ENCODE measurements around the gene WNK1. TPM values are rescaled to one million over a fixed set of nuclear protein-coding genes. Genes with fewer than 3 reads are reported as not detected.

The WNK1 gene
- total RNA-seq, 2 experiments from 2014 or later = 84.1 to 131 TPM

- Histone ChIP-seq H4K20me1 (ENCODE audit: insufficient read depth, low read length) (no peaks in the 10 kb centered on the region), H3K36me3 (ENCODE audit: insufficient read depth, low read length) (no peaks in the 10 kb centered on the region), H3K4me2 (ENCODE audit: low read length) (no peak overlapping the region), H3K9me3 (ENCODE audit: low read length) (no peaks in the 10 kb centered on the region), H3K9me2 (ENCODE audit: insufficient read depth, low read length) (no peaks in the 10 kb centered on the region), H2AFZ (ENCODE audit: low read length) (no peak overlapping the region), H3K4me1 (ENCODE audit: insufficient read depth, low read length, poor library complexity, severe bottlenecking) (peaks cover 15% of the 10 kb centered on the region), H3K27ac (ENCODE audit: low read depth, low read length, poor library complexity, severe bottlenecking) (no peak overlapping the region), H3K4me3 (ENCODE audit: low read depth, low read length, poor library complexity, severe bottlenecking) (no peak overlapping the region), H3K79me2 (ENCODE audit: insufficient read depth, low read depth, low read length) (no peaks in the 10 kb centered on the region)
- no TSS peak for BruUV-seq (replicated peaks)
- intact Hi-C loops (cut with micrococcal nuclease; ENCODE audit: unreplicated experiment) = no loop called here
- TF ChIP-seq EZH2phosphoT487 (IDR thresholded peaks at IDR 0.05; ENCODE audit: borderline replicate concordance, low read depth, low read length) (no peak), CTCF (conservative IDR thresholded peaks at IDR 0.05; ENCODE audit: low read length) (no peak)
- no peak for DNase-seq (ENCODE audit: low spot score)
- ChIA-PET POLR2A (interaction anchor here (0.5 to 3.0 kb wide), 2 partner anchors 24 to 26 kb away, joined by 5 to 17 read pairs; partner anchors contain the start of gene WNK1), CTCF (ENCODE audit: unreplicated experiment) (no interaction called here)
Measured at GRCh38 chr12:726281-727140, 25.9 kb upstream of the WNK1 start.

DNA sequence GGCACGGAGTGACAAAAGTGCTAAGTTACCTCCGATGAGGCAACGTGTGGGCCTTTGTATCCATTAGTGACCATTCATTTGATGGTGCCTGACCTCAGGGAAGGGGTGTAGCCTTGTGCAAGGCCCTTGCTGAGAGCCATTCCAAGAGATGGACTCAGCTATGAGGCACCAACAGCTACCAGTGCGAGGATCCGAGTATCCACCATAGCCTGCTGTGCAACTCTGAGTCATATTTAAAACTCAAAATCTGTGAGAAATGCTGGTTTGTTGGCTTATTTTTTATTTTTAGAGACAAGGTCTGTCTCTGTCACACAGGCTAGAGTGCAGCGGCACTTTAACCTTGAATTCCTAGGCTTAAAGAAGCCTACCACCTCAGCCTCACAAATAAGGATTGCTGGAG, 25.1 kb upstream of the WNK1 start:
- TF ChIP-seq EZH2phosphoT487 (IDR thresholded peaks at IDR 0.05; ENCODE audit: borderline replicate concordance, low read depth, low read length) (no peak), CTCF (conservative IDR thresholded peaks at IDR 0.05; ENCODE audit: low read length) (no peak)
- H3K27ac ChIP-seq (ENCODE audit: low read depth, low read length, poor library complexity, severe bottlenecking) = no peak overlapping the region
- intact Hi-C loops (cut with micrococcal nuclease; ENCODE audit: unreplicated experiment) = no loop called here
- no TSS peak for BruUV-seq (replicated peaks)
- no peaks in the 10 kb centered on the region for H4K20me1 ChIP-seq (ENCODE audit: insufficient read depth, low read length)
- no peak overlapping the region for H2AFZ ChIP-seq (ENCODE audit: low read length)
- peaks cover 15% of the 10 kb centered on the region for H3K4me1 ChIP-seq (ENCODE audit: insufficient read depth, low read length, poor library complexity, severe bottlenecking)
- no peaks in the 10 kb centered on the region for H3K9me2 ChIP-seq (ENCODE audit: insufficient read depth, low read length)
- ChIA-PET CTCF (ENCODE audit: unreplicated experiment) (no interaction called here), POLR2A (interaction anchor here (3.0 kb wide), 1 partner anchor 23 kb away, joined by 17 read pairs; no protein-coding TSS in a partner anchor)
- DNase-seq (ENCODE audit: low spot score) = no peak
- H3K36me3 ChIP-seq (ENCODE audit: insufficient read depth, low read length) = no peaks in the 10 kb centered on the region
- no peak overlapping the region for H3K4me3 ChIP-seq (ENCODE audit: low read depth, low read length, poor library complexity, severe bottlenecking)
- H3K4me2 ChIP-seq (ENCODE audit: low read length) = no peak overlapping the region
- no peaks in the 10 kb centered on the region for H3K79me2 ChIP-seq (ENCODE audit: insufficient read depth, low read depth, low read length)
- no peaks in the 10 kb centered on the region for H3K9me3 ChIP-seq (ENCODE audit: low read length)

DNA sequence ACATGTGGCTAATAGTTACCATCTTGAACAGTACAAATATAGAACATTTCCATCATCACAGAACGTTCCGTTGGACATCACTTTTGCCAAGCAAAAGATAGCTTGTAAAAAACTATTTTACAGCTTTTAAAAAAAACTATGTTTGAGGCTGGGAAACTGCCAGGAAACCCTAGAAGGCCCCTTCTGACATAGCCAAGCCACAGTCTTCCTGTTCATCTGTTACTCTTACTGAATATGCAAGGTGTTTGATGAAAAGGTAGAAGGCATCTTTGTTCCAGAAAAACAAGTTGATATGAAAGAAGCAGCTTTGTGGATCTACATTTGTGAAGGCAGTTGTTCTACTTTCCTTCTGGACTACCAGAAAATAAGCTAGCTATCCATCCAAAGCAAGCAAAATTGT, 23.6 kb upstream of the WNK1 start:
- POLR2A ChIA-PET = interaction anchor here (0.7 to 3.0 kb wide), 6 partner anchors 8 to 153 kb away, joined by 3 to 17 read pairs (median 4); no protein-coding TSS in a partner anchor
- Histone ChIP-seq H2AFZ (ENCODE audit: low read length) (no peak overlapping the region), H3K4me1 (ENCODE audit: insufficient read depth, low read length, poor library complexity, severe bottlenecking) (peaks cover 11% of the 10 kb centered on the region), H4K20me1 (ENCODE audit: insufficient read depth, low read length) (no peaks in the 10 kb centered on the region), H3K27ac (ENCODE audit: low read depth, low read length, poor library complexity, severe bottlenecking) (no peak overlapping the region), H3K9me3 (ENCODE audit: low read length) (no peaks in the 10 kb centered on the region), H3K4me2 (ENCODE audit: low read length) (no peak overlapping the region), H3K79me2 (ENCODE audit: insufficient read depth, low read depth, low read length) (no peaks in the 10 kb centered on the region), H3K36me3 (ENCODE audit: insufficient read depth, low read length) (no peaks in the 10 kb centered on the region), H3K9me2 (ENCODE audit: insufficient read depth, low read length) (no peaks in the 10 kb centered on the region), H3K4me3 (ENCODE audit: low read depth, low read length, poor library complexity, severe bottlenecking) (no peak overlapping the region)
- intact Hi-C loops (cut with micrococcal nuclease; ENCODE audit: unreplicated experiment) = no loop called here
- CTCF ChIA-PET (ENCODE audit: unreplicated experiment) = no interaction called here
- TF ChIP-seq EZH2phosphoT487 (IDR thresholded peaks at IDR 0.05; ENCODE audit: borderline replicate concordance, low read depth, low read length) = no peak
- no peak for TF ChIP-seq CTCF (conservative IDR thresholded peaks at IDR 0.05; ENCODE audit: low read length)
- no TSS peak for BruUV-seq (replicated peaks)
- no peak for DNase-seq (ENCODE audit: low spot score)
